HG02885 (cell line): ENCODE data around the gene SPTLC1.
"Not testable (repeated sequence)": the region's sequence is repeated elsewhere in the genome, so short reads cannot be mapped to it uniquely, and the experiment has no call there.

Source experiments
- ATAC-seq: cut with Tn5 transposase; IDR thresholded peaks from one replicate; pipeline ENCODE4 v1.9.1; 2021; ENCODE audit warnings: mild to moderate bottlenecking; ENCODE audit not compliant: unreplicated experiment, poor library complexity

Gene SPTLC1

GRCh38 chr9:92141144-92142129 lies 26.2 kb upstream of the SPTLC1 start:
- ATAC-seq, result no peak

DNA sequence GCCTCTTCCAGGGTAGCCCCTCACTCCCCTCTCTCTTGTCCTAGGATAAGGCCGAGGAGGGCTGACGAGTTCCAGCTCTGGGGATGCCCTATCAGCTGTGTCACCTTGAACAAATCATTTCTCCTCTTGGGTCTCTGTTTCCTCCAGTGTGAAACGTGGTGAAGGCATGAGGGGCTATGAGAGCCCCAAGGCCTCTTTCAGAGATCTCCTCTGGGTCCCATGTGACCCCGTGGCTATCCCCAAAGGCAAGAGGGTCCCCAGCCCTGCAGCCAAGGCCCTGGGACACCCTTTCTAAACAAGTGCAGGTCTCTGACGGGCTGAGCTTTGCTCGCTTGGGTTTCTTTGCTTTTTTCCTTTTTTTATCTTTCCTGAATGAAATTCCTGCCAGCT lies 25.5 kb upstream of the SPTLC1 start:
- ATAC-seq, result no peak

DNA sequence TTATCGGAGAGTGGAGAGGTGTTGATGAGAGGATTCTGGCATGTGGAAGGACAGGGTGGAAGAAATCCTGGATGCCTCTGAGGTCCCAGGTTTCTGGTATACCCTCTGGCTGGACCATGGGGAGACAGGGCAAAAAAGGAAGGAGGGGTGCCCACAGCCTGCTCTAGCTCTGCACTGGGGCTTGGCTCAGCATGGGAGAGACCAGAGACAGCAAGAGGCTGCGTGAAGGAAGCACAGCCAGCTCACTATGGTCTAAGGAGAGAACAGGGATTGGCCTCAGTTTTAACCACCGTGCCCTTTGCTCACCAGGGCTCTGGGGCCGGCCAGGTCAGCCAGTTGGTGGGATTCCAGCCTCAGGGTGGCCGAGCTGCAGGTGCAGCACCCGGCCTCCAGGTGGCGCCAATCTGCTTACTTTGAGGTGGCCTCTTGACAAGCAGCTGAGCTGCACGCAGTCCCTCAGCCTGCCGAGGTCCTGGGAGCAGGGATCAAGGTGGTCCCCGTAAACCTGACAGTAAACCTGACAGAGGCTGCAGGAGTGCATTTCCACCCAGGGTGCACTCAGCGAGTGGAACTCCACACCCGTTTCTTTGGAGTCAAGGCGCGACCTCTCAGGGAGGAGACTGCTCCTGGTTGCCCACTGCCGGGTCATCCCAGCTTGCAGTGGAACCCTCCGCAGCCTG lies 25.0 kb upstream of the SPTLC1 start:
- ATAC-seq, result peak; percentile 58

DNA sequence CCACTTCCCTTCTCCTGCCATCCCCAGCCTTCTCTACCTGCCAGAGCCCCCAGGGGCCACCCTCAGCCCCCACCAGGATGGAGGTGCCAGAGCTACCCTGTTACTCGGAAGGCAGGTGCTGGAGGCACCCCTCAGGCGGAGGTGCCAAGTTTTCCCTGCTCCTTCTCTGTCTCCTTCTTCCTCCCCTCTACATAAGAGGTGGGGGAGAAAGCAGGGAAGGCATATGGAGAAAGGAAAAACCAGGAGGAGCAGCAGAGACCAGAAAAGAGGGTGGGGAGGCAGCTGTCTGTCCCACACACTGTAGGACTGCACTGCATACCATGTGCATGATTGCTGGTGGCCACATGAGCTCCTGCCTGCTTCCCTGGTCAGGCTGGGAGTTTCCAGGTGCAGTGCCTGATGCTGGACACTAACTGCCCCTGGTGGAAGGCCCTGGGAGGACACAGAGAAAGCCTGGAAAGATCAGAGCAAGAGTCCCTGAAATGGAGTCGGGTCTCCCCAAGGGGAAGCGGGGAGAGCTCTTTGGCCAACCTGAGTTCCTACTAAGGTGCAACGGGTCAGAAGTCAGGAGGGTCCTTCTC lies 23.8 kb upstream of the SPTLC1 start:
- not testable (repeated sequence) for ATAC-seq

DNA sequence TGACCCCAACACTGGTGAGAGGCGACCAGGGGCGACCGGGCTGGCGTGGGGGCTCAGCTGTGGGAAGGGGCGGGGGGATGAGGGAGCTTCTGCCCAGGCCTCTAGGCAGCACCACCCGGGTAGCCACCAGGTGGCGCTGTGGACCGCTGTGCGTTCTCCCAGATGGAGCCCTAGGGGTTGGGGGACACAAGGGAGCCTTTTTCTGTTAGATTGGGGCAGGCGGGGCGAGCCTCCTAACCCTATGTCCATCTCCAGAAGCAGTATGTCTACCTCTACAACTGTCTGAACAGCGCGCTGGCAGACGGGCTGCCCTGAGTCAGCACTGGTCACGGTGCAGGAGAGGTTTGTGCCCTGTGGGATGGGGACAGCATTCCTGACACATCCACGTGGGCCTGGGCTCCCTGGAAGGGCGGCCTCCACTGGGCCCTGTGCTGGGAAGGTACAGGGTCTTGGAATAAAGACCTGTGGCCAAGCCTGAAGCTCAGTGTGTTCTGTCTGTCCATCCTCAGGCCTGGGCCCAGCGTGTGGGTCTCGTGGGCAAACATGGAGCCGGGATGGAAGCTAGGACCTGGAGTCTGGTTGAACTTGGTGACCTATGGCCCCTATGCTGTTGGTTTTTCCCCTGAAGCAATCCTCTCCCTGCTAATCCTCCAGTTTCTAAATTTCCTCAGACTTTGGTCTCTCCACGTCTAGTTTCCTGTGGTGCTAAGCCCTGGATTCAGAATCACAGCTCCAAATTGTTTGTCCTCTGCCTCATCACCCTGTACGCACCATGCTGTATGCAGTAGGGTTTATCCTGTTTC lies 23.1 kb upstream of the SPTLC1 start:
- ATAC-seq, result no peak

DNA sequence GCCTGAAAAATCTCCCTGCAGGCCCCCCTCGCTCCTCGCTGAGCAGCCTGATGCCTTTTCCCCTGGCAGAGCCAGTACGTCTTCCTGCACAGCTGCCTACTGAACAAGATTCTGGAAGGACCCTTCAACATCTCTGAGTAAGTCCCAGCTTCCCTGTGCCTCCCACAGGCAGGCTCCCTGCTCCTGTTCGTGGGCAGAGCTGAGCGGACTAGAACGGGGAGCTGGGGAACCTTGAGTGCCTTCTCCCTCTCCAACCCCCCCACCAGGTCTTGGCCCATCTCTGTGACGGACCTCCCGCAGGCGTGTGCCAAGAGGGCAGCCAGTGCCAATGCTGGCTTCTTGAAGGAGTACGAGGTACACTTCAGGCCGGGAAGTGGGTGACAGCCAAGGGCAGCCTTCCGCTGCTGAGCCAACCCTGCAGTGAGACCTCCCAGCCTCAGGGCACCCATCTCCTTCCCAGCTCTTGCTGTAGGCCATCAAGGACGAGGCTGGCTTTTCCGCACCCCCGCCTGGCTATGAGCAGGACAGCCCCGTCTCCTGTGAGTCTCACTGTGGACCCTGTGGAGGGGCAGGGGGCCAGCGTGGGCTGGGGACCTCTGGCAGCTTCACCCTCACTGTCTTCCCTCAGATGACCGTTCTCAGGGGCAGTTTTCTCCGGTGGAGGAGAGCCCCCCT lies 21.1 kb upstream of the SPTLC1 start:
- no peak for ATAC-seq

- ATAC-seq, result no peak
Observed at GRCh38 chr9:92135576-92135975, 20.4 kb upstream of the SPTLC1 start.

- peak; percentile 71 for ATAC-seq
Observed at GRCh38 chr9:92133949-92134604, 18.9 kb upstream of the SPTLC1 start.

GRCh38 chr9:92132913-92133312 lies 17.7 kb upstream of the SPTLC1 start:
- ATAC-seq, result not testable (repeated sequence)

GRCh38 chr9:92132501-92132900 lies 17.3 kb upstream of the SPTLC1 start:
- ATAC-seq, result no peak

GRCh38 chr9:92122800-92123199 lies 7.6 kb upstream of the SPTLC1 start:
- ATAC-seq, result no peak

DNA sequence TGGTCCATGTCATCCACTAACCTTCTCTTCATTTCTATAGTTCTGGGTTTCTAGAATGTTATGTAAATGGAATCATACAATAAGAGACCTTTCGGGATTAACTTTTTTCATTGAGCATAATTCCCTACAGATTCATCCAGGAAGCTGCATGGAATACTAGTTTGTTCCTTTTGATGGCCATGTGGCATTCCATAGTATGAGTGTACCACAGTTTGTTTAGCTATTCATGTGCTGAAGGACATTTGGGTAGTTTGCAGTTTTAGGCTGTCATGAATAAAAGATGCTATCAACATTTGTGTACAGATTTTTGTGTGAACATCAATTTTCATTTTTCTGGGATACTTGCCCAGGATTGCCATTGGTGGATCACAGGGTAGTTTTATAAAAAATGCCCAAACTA lies 6.8 kb upstream of the SPTLC1 start:
- no peak for ATAC-seq

GRCh38 chr9:92121265-92121664 lies 6.1 kb upstream of the SPTLC1 start:
- no peak for ATAC-seq

DNA sequence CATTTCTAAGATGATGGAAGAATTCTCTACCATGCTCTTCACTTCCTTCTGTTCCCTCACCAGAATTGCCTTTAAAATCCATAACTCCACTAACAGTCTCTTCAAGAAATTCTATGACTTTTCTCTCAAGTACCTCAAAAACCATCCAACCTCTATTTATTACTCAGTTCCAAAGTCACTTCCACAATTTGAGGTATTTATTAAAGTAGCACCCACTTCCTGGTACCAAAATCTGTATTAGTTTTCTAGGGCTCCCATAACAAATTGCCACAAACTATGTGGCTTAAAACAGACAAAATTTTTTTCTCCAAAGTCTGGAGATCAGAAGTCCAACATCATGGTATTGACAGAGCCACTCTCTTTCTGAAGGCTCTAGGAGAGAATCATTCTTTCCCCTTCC lies 4.9 kb upstream of the SPTLC1 start:
- ATAC-seq, result no peak

- no peak for ATAC-seq
Observed at GRCh38 chr9:92119586-92119985, 4.4 kb upstream of the SPTLC1 start.

DNA sequence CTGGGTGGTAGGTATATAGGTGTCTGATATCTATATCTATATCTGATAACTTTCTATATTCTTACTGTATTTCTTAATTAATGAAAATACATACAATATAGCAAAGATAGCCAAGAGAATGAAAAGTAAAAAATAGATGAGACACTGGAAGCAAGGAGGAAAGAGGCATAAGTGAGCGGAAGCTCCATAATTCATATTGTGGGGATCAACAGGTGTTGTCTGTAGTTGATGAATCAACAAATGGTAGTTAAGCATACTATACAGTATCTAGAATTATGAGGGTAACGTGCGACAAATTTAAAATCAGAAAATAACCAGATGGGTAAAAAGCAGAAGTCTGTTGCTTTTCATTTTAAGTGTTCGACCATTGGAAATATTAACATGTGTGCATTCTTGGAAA lies 7.1 kb downstream of the SPTLC1 start:
- no peak for ATAC-seq

DNA sequence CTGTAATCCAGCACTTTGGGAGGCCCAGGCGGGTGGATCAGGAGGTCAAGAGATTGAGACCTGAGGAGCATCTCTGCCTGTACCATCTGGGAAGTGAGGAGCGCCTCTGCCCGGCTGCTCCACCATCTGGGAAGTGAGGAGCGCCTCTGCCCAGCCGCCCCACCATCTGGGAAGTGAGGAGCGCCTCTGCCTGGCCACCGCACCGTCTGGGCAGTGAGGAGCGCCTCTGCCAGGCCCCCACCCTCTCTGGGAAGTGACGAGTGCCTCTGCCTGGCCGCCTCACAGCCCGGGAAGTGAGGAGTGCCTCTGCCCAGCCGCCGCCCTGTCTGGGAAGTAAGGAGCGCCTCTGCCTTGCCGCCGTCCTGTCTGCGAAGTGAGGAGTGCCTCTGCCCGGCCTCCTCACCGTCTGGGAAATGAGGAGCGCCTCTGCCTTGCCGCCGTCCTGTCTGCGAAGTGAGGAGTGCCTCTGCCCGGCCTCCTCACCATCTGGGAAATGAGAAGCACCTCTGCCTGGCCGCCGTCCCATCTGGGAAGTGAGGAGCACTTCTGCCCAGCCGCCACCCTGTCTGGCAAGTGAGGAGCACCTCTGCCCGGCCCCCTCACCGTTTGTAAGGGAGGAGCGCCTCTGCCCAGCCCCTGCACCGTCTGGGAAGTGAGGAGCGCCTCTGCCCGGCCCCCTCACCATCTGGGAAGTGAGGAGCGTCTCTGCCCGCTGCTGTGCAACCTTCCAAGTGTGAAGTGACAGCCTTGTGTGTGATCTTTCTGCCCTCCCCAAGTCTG lies 9.6 kb downstream of the SPTLC1 start:
- not testable (repeated sequence) for ATAC-seq

DNA sequence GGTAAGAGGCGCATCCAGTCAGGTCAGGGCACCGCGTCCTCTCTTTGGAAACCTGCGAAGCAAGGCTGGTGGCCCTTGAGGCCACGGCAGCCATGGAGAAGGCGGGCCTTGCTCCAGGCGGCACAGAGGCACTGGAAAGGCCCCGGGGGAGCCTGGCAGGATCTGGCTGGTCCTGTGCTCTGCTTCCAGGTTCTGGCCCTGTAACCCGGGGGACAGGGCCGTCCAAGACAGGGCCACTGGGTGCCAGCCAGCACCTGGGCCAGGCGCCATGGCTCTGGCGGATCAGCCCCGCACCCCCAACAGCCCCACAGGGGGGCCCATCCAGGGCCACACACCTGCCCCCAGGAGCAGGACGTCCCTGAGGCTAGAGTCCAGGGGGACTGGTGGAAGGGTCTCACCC lies 11.6 kb downstream of the SPTLC1 start:
- ATAC-seq, result not testable (repeated sequence)
